IPS DF 6.9 (cell line): ENCODE data around the gene SGPL1.

Experiments
- DNase-seq: peaks from one replicate; pipeline ENCODE4 v3.0.0-alpha.2; 2013; ENCODE audit warnings: low read depth, low spot score
- H3K27ac ChIP-seq: one replicate; pipeline ENCODE4 v1.5.1; 2013; ENCODE audit warnings: low read length, control low read depth
- H3K27me3 ChIP-seq: 2 replicates; pipeline ENCODE4 v1.6.1; 2013; ENCODE audit warnings: mild to moderate bottlenecking, low read length; ENCODE audit not compliant: control insufficient read depth, insufficient read depth
- H3K36me3 ChIP-seq: 2 replicates; pipeline ENCODE4 v1.6.1; 2013; ENCODE audit warnings: low read length; ENCODE audit not compliant: control insufficient read depth, insufficient read depth
- H3K4me1 ChIP-seq: 2 replicates; pipeline ENCODE4 v1.6.1; 2013; ENCODE audit warnings: low read length; ENCODE audit not compliant: control insufficient read depth, insufficient read depth
- H3K4me3 ChIP-seq: 2 replicates; pipeline ENCODE4 v1.5.1; 2013; ENCODE audit warnings: mild to moderate bottlenecking, low read length
- H3K9me3 ChIP-seq: 2 replicates; pipeline ENCODE4 v1.6.1; 2013; ENCODE audit warnings: low read length, inconsistent platforms; ENCODE audit not compliant: control insufficient read depth, insufficient read depth
- WGBS: extraction: QIAGEN DNeasy Blood & Tissue Kit; methylation state at CpG from one replicate; pipeline ENCODE4 v1.1.7; 2013; ENCODE audit warnings: mixed read lengths, missing lambda C conversion rate; ENCODE audit not compliant: insufficient read length, insufficient coverage; 5-methylcytosine and 5-hydroxymethylcytosine counted together

Gene SGPL1

GRCh38 chr10:70843776-70844489, 28.2 kb downstream of the SGPL1 start:
- Histone ChIP-seq H3K27me3 (no peaks in the 10 kb centered on the region), H3K27ac (no peak overlapping the region), H3K36me3 (no peaks in the 10 kb centered on the region; the same call in 1 of the 2 replicates), H3K4me1 (no peaks in the 10 kb centered on the region), H3K4me3 (no peak overlapping the region), H3K9me3 (no peaks in the 10 kb centered on the region)
- no CpG with 5 or more reads among the region's 2 CpGs for WGBS
- no peak for DNase-seq

DNA sequence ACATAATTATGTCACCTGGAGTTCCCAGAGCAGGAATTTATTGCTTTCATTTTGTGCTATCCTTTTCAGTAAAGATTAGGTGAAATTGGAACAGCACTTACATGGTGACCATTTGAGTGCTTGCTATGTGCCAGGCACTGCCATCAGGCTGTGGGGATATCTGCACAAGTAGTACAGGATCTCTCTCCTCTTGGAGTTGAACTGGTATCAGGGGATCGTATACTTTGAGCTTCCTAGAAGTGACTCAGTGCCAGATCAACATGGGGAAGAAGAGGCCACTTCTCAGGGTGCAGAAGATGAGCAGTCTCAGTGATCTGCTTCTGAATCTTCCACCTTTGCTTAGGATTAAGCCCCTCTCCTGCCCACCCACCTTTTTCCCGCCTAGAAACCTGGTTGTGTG, 29.5 kb downstream of the SGPL1 start:
- Histone ChIP-seq H3K36me3 (no peaks in the 10 kb centered on the region; the same call in 1 of the 2 replicates), H3K4me1 (no peaks in the 10 kb centered on the region), H3K27me3 (no peaks in the 10 kb centered on the region), H3K27ac (no peak overlapping the region), H3K4me3 (no peak overlapping the region), H3K9me3 (no peaks in the 10 kb centered on the region)
- WGBS, result no CpG with 5 or more reads among the region's 2 CpGs
- no peak for DNase-seq

GRCh38 chr10:70845816-70846215, 30.1 kb downstream of the SGPL1 start:
- Histone ChIP-seq H3K4me1 (no peaks in the 10 kb centered on the region), H3K9me3 (no peaks in the 10 kb centered on the region), H3K36me3 (no peaks in the 10 kb centered on the region; the same call in 1 of the 2 replicates), H3K27me3 (no peaks in the 10 kb centered on the region), H3K27ac (no peak overlapping the region), H3K4me3 (no peak overlapping the region)
- DNase-seq, result no peak
- WGBS, result no CpG with 5 or more reads among the region's 1 CpG

DNA sequence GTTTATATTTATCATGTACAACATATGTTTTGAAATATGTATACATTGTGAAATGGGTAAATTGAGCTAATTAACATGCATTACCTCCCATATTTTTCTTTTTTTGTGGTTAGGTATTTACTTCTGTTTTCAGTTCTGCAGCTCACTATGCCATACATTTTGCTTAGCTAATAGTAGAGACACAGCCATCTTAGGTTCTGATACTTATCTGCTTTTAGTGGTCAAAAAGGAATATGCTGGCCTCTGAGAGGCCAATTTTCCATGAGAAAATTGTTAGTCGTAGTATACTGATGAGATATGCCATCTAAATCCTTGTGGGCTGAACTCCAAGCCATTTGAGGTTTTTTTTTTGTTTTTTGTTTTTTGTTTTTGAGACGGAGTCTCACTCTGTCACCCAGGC, 31.0 kb downstream of the SGPL1 start:
- no peak overlapping the region for H3K27ac ChIP-seq
- no peaks in the 10 kb centered on the region for H3K9me3 ChIP-seq
- H3K4me3 ChIP-seq, result no peak overlapping the region
- H3K27me3 ChIP-seq, result no peaks in the 10 kb centered on the region
- H3K36me3 ChIP-seq, result peaks cover 2% of the 10 kb centered on the region
- no CpG with 5 or more reads among the region's 2 CpGs for WGBS
- no peaks in the 10 kb centered on the region for H3K4me1 ChIP-seq
- no peak for DNase-seq

DNA sequence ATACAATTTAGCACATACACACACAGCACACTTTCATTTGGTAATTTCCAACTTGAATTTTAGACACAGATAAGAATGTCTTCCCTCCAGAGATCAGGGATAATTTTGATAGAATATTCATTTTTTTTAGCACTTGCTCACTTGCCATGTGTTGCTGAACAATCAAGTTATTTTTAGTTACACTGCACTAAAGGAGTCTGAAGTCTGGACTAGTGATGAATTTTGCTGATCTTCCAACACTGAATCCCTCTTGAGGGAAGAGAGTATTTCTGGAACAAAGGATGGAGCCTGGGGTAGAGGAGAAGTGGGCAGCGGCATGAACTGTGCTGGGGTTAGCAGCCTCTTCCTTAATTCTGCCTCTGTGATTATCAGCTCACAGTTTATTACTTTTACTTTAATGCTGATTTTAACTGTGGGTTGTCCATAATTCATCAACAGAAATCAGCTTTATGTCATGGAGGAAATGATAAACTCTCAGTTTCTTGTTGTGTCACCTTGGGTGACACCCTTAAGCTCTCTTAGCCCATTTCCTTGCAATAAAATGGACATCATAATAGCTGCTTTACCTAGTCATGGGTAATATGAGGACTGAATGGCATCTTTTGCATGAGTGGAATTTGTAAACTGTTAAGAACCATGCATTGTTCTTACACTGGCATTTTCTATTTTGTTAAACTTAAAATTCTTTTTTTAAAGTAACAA, 32.1 kb downstream of the SGPL1 start:
- H3K27ac ChIP-seq, result no peak overlapping the region
- H3K9me3 ChIP-seq, result no peaks in the 10 kb centered on the region
- H3K36me3 ChIP-seq, result peaks cover 4% of the 10 kb centered on the region
- DNase-seq, result no peak
- WGBS, result no CpG with 5 or more reads among the region's 1 CpG
- H3K4me1 ChIP-seq, result no peaks in the 10 kb centered on the region
- H3K4me3 ChIP-seq, result no peak overlapping the region
- H3K27me3 ChIP-seq, result no peaks in the 10 kb centered on the region

DNA sequence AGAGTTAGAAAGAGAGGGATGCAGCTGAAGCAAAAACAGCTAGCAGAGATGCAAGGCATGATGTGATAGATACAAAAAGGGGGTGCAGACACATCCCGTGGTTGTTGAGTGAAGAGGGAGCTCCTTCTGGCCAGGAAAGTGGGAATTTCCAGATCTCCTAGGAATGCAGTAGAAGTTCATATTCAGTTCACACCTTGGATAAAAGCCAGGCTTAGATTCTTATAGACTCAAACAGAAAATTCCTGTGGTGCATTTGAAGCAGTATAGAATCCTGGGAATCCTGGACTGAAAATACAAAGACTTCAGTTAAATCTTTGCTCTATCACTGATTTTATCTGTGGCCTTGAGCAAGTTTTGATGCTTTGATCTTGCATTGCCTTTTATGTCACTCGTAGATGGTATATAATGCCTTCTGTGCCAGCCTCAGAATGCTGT, 33.9 kb downstream of the SGPL1 start:
- H3K4me1 ChIP-seq, result no peaks in the 10 kb centered on the region
- WGBS, result no CpG with 5 or more reads among the region's 2 CpGs
- no peak overlapping the region for H3K27ac ChIP-seq
- no peak for DNase-seq
- no peaks in the 10 kb centered on the region for H3K27me3 ChIP-seq
- H3K36me3 ChIP-seq, result peaks cover 6% of the 10 kb centered on the region
- no peak overlapping the region for H3K4me3 ChIP-seq
- H3K9me3 ChIP-seq, result no peaks in the 10 kb centered on the region

GRCh38 chr10:70850097-70850496, 34.3 kb downstream of the SGPL1 start:
- Histone ChIP-seq H3K27ac (no peak overlapping the region), H3K36me3 (peaks cover 6% of the 10 kb centered on the region), H3K9me3 (no peaks in the 10 kb centered on the region), H3K27me3 (no peaks in the 10 kb centered on the region), H3K4me3 (no peak overlapping the region), H3K4me1 (no peaks in the 10 kb centered on the region)
- DNase-seq, result no peak
- WGBS, result no CpG with 5 or more reads among the region's 3 CpGs

- Histone ChIP-seq H3K36me3 (peaks cover 6% of the 10 kb centered on the region), H3K4me3 (no peak overlapping the region), H3K27ac (no peak overlapping the region), H3K9me3 (no peaks in the 10 kb centered on the region), H3K27me3 (no peaks in the 10 kb centered on the region), H3K4me1 (no peaks in the 10 kb centered on the region)
- no peak for DNase-seq
- WGBS, result no CpG with 5 or more reads among the region's 5 CpGs
Measured at GRCh38 chr10:70851597-70852475, 36.1 kb downstream of the SGPL1 start.

DNA sequence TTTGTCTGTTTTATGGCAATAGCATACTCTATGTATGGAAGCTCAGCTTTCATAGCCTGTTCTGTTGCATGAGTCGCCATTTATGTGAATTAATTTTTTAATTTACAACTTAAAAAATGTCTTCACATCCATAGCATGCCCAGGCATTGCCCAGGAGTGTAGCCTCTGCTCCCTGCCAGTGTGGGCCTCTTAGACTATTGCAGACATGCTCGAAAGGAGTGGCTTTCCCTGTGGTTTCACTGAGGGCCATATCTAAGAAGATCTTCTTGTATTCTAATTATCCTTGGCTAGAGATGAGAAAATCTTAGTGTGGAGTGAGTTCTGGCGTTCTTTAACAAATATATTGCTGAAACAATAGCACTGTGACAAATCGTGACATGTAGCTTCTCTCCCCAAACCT, 37.3 kb downstream of the SGPL1 start:
- Histone ChIP-seq H3K36me3 (peaks cover 6% of the 10 kb centered on the region), H3K9me3 (no peaks in the 10 kb centered on the region), H3K27me3 (no peaks in the 10 kb centered on the region), H3K4me1 (no peaks in the 10 kb centered on the region), H3K27ac (no peak overlapping the region), H3K4me3 (no peak overlapping the region)
- WGBS, result no CpG with 5 or more reads among the region's 4 CpGs
- no peak for DNase-seq

- H3K27ac ChIP-seq, result no peak overlapping the region
- H3K4me3 ChIP-seq, result no peak overlapping the region
- WGBS, result no CpG with 5 or more reads among the region's 1 CpG
- H3K4me1 ChIP-seq, result no peaks in the 10 kb centered on the region
- no peaks in the 10 kb centered on the region for H3K9me3 ChIP-seq
- no peaks in the 10 kb centered on the region for H3K27me3 ChIP-seq
- H3K36me3 ChIP-seq, result peaks cover 6% of the 10 kb centered on the region
- no peak for DNase-seq
Measured at GRCh38 chr10:70853457-70853856, 37.7 kb downstream of the SGPL1 start.
